Right lobe of liver (tissue), 6 donors: Measurements from ENCODE around the gene PLA2G4C. TPM values are rescaled to one million over a fixed set of nuclear protein-coding genes. Genes with fewer than 3 reads are reported as not detected.

ENCODE experiments used
- ATAC-seq, 4 donors: fragments of 200-7000 bp; cut with Tn5 transposase; one replicate each; pipeline ENCODE4 v1.9.1; 2020; ENCODE audit warnings: mild to moderate bottlenecking in 4 of 4, moderate library complexity in 4 of 4
- DNase-seq, 3 donors: peaks; one replicate each; pipeline ENCODE4 v3.0.0-alpha.2; 2020
- H3K27ac ChIP-seq, 3 donors: fragments of 200-600 bp; one replicate each; pipeline ENCODE4 v1.8.0; 2022
- H3K27me3 ChIP-seq, 2 donors: fragments of 200-600 bp; one replicate each; pipeline ENCODE4 v1.8.0; 2022
- H3K36me3 ChIP-seq, 4 donors: fragments of 200-600 bp; sonication (generic) in 1 of 4; one replicate each; pipeline versions ENCODE4 v1.5.1 to v1.8.0; 2017 to 2022; ENCODE audit warnings: control low read depth in 1 of 4
- H3K4me1 ChIP-seq, 4 donors: fragments of 200-600 bp; sonication (generic) in 1 of 4; one replicate each; pipeline versions ENCODE4 v1.5.1 to v1.8.0; 2017 to 2022; ENCODE audit warnings: control low read depth in 1 of 4
- H3K4me3 ChIP-seq, 3 donors: fragments of 200-600 bp; one replicate each; pipeline ENCODE4 v1.8.0; 2022
- H3K9me3 ChIP-seq, 4 donors: fragments of 200-600 bp; sonication (generic) in 1 of 4; one replicate each; pipeline versions ENCODE4 v1.5.1 to v1.8.0; 2017 to 2022; ENCODE audit warnings: control low read depth in 1 of 4
- POLR2A ChIP-seq: fragments of 450-650 bp; IDR thresholded peaks from one replicate; pipeline ENCODE4 v1.6.1; 2017; ENCODE audit warnings: antibody characterized with exemption, mild to moderate bottlenecking
- WGBS: methylation state at CpG from one replicate; pipeline ENCODE4 v1.1.6; 2018; ENCODE audit warnings: low coverage, low lambda C conversion rate; ENCODE audit not compliant: insufficient coverage; ENCODE audit errors: missing lambda C conversion rate; 5-methylcytosine and 5-hydroxymethylcytosine counted together
- intact Hi-C, 2 donors: fragments of 100-400 bp; cut with DNase I; formaldehyde crosslinking; loops; one replicate each; pipeline versions ENCODE4 v1.11.2 to v1.14.1; 2022
- total RNA-seq, 6 experiments: library from RNA; depleted of rRNA in 2 of 6; stranded (reverse); fragments of >200 nt in 2 of 6; fragmentation: NEBNext Ultra II Directional in 3 of 6; extraction: Animal tissue kit (Norgen Biotek cat#: 25700) in 3 of 6; gene quantifications; one replicate each; pipeline versions ENCODE4 v1.1.0 to v1.2.4, GENCODE V29; 2016 to 2023
- TF ChIP-seq, protein P1 (sequence below), 4 donors: fragments of 200-600 bp in 3 of 4; fragments of 450-650 bp in 1 of 4; IDR thresholded peaks; one replicate each; pipeline versions ENCODE4 v1.5.1 to v1.8.0; 2016 to 2022; ENCODE audit warnings: antibody characterized with exemption in 4 of 4, mild to moderate bottlenecking in 2 of 4
- donor health status: DM: no; HTN: yes; CAD: no.
- donor health status: DM: no; HTN: no; CAD: no.
- donor health status: DM: no; HTN: no; CAD: no.
- donor health status: DM: no; HTN: yes; CAD: no.
- donor health status: DM: no; HTN: yes; CAD: no.

The PLA2G4C gene
- total RNA-seq, 6 experiments from 2014 or later: 3.8 to 29.7 (median 9.8) TPM

GRCh38 chr19:48111280-48111679, 663 bp upstream of the PLA2G4C start:
- intact Hi-C loops: loop anchor here in 1 of 2 donors (5.0 kb wide), 1 partner anchor 36 kb away; no protein-coding TSS in a partner anchor
- ATAC-seq (no peak), DNase-seq (no peak)
- Histone ChIP-seq H3K27ac (peak overlapping the region; percentile 88 to 98 (median 97)), H3K9me3 (no peaks in the 10 kb centered on the region), H3K36me3 (no peaks in the 10 kb centered on the region), H3K4me3 (peak overlapping the region in 1 of 3 donors; percentile 64), H3K4me1 (peaks cover 0 to 8% (median 0%) of the 10 kb centered on the region in 4 donors), H3K27me3 (no peaks in the 10 kb centered on the region)
- TF ChIP-seq, protein P1, sequence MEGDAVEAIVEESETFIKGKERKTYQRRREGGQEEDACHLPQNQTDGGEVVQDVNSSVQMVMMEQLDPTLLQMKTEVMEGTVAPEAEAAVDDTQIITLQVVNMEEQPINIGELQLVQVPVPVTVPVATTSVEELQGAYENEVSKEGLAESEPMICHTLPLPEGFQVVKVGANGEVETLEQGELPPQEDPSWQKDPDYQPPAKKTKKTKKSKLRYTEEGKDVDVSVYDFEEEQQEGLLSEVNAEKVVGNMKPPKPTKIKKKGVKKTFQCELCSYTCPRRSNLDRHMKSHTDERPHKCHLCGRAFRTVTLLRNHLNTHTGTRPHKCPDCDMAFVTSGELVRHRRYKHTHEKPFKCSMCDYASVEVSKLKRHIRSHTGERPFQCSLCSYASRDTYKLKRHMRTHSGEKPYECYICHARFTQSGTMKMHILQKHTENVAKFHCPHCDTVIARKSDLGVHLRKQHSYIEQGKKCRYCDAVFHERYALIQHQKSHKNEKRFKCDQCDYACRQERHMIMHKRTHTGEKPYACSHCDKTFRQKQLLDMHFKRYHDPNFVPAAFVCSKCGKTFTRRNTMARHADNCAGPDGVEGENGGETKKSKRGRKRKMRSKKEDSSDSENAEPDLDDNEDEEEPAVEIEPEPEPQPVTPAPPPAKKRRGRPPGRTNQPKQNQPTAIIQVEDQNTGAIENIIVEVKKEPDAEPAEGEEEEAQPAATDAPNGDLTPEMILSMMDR (IDR thresholded peaks at IDR 0.05): no peak
- no peak for TF ChIP-seq POLR2A
- 70% methylated on average over 5 of the region's 7 CpGs for WGBS

DNA sequence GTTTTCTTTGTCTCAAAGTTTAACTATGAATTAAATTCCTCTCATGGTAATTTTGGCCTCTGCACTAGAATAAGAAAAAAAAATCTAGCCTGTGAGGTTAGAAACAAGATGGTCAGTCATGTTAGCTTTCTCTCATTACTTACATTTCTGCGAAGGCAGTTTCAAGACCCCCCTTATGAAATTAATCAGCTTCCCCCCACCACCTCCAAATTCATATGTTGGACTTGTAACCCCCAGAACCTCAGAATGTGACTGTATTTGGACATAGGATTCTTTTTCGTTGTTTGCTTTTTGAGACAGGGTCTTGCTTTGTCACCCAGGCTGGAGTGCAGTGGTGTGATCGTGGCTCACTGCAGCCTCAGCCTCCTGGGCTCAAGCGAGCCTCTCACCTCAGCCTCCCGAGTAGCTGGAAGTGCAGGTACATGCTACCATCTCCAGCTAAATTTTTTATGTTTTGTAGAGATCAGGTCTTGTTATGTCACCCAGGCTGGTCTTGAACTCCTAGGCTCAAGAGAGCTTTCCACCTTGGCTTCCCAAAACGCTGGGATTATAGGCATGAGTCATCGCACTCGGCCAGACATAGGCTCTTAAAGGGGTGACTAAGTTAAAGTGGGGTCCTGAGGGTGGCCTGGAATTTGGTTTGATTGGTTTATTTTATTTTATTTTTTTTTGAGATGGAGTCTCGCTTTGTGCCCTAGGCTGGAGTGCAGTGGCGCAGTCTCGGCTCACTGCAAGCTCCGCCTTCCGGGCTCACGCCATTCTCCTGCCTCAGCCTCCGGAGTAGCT, 1.4 kb downstream of the PLA2G4C start:
- Histone ChIP-seq H3K27ac (peak overlapping the region in 1 of 3 donors; percentile 97), H3K4me1 (peaks cover 0 to 8% (median 0%) of the 10 kb centered on the region in 4 donors), H3K36me3 (no peaks in the 10 kb centered on the region), H3K9me3 (no peaks in the 10 kb centered on the region), H3K4me3 (no peak overlapping the region), H3K27me3 (no peaks in the 10 kb centered on the region)
- intact Hi-C loops: loop anchor here in 1 of 2 donors (5.0 kb wide), 1 partner anchor 53 kb away; no protein-coding TSS in a partner anchor
- ATAC-seq (no peak), DNase-seq (no peak)
- WGBS: 86% methylated on average over 13 of the region's 15 CpGs
- TF ChIP-seq, protein P1 (IDR thresholded peaks at IDR 0.05): no peak
- TF ChIP-seq POLR2A: no peak

- intact Hi-C loops: no loop called here
- Histone ChIP-seq H3K27me3 (no peaks in the 10 kb centered on the region), H3K4me1 (peaks cover 0 to 8% (median 0%) of the 10 kb centered on the region in 4 donors), H3K4me3 (no peak overlapping the region), H3K27ac (no peak overlapping the region), H3K9me3 (no peaks in the 10 kb centered on the region), H3K36me3 (no peaks in the 10 kb centered on the region)
- DNase-seq: no peak
- WGBS: 100% methylated on average over 3 of the region's 5 CpGs
- no peak for ATAC-seq
- TF ChIP-seq POLR2A: no peak
- TF ChIP-seq, protein P1 (IDR thresholded peaks at IDR 0.05): no peak
Observed at GRCh38 chr19:48103922-48104321, 6.7 kb downstream of the PLA2G4C start.

DNA sequence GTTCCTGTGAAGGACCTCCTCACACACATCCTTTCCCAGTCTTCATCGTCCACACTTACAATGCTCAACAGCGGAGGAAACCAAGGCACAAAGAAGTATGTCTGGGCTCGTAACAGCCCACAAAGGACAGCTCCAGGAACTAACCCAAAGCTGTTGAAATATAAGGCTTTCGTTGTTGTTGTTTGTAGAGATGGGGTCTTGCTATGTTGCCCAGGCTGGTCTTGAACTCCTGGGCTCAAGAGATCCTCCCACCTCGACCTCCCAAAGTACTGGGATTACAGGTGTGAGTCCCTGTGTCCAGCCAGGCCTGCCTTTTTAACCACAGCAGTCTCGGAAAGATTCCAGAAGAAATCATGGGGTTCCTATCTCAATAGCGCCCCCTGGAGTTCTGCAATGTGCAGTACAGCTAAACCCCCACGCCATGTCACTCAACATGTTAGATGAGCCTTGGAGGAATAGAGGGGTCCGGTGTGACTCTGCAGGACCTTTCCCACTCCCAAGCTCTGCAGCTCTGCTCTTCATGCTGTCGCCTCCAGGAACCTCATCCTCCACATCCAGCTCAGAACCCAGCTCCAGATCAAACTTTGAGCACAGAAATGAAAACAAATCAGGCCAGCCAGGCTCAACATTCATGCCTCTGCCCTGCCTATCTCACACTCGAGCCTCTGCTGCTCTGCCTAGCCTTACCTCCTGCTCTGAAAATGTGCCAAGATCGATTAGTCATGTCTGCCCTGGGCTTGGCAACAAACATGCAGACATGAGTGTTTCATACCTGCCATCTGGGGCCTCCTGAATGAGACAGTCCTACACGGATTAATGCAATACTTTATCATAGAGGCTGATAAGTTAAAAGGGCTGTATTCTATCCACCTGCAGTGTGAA, 7.5 kb downstream of the PLA2G4C start:
- H3K9me3 ChIP-seq: no peaks in the 10 kb centered on the region
- intact Hi-C loops: no loop called here
- no peak for DNase-seq
- H3K27me3 ChIP-seq: no peaks in the 10 kb centered on the region
- ATAC-seq: no peak
- no peak for TF ChIP-seq POLR2A
- TF ChIP-seq, protein P1 (IDR thresholded peaks at IDR 0.05): peak; percentile 20 to 53 (median 45)
- H3K4me3 ChIP-seq: no peak overlapping the region
- H3K36me3 ChIP-seq: no peaks in the 10 kb centered on the region
- WGBS: 53% methylated on average over 8 of the region's 13 CpGs
- no peak overlapping the region for H3K27ac ChIP-seq
- H3K4me1 ChIP-seq: peaks cover 0 to 7% (median 0%) of the 10 kb centered on the region in 4 donors
